HL-60 (cell line): ENCODE measurements around the gene UVSSA.

Experiments
- CTCF ChIP-seq: IDR thresholded peaks from one replicate; pipeline ENCODE4 v1.5.1; 2011; ENCODE audit warnings: low read length, control low read depth, inconsistent platforms; ENCODE audit not compliant: insufficient read depth
- GABPA ChIP-seq: IDR thresholded peaks from 2 replicates; pipeline ENCODE4 v1.6.1; 2012; ENCODE audit warnings: low read depth
- POLR2AphosphoS5 ChIP-seq: IDR thresholded peaks from 2 replicates; pipeline ENCODE4 v1.6.1; 2012; ENCODE audit warnings: low read depth
- REST ChIP-seq: IDR thresholded peaks from 2 replicates; pipeline ENCODE4 v1.6.1; 2012; ENCODE audit warnings: low read depth; ENCODE audit not compliant: insufficient replicate concordance
- SPI1 ChIP-seq: IDR thresholded peaks from 2 replicates; pipeline ENCODE4 v1.6.1; 2012; ENCODE audit warnings: low read depth, mild to moderate bottlenecking, borderline replicate concordance

- TF ChIP-seq REST = no peak
- TF ChIP-seq CTCF = no peak
- TF ChIP-seq POLR2AphosphoS5 = peak; percentile 58
- TF ChIP-seq GABPA = peak; percentile 63
- TF ChIP-seq SPI1 = no peak
These were observed at the start of gene UVSSA for GRCh38 chr4:1346781-1347409.
